NCI-H2196 treated with DMSO at 0.1 percent for 48 hours (cell line): ENCODE results near the gene PCGF1.

Source experiments
- DNase-seq: peaks from one replicate; lab custom pipeline; 2025; ENCODE audit not compliant: unreplicated experiment; lab: John Stamatoyannopoulos, UW

Gene PCGF1

DNA sequence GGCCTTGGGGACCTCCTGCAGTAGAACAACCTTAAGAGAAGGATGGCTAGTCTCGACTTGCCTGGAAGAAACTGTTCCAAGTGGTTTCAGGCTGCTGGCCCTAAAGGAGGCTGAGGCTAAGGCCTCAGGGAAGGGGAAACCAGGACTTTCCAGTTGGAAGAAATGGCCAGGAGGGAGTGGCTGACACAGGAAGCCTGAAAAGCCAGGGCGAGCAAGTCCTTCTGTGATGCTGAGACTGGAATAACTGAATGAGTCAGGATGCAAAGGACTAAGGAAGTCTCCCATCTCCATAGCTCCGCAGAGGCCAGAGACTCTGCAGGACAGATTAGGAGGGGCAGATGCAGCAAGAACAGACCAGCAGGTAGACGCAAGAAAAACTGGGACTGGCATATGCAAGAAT, 29.6 kb upstream of the PCGF1 start:
- DNase-seq = no peak

DNA sequence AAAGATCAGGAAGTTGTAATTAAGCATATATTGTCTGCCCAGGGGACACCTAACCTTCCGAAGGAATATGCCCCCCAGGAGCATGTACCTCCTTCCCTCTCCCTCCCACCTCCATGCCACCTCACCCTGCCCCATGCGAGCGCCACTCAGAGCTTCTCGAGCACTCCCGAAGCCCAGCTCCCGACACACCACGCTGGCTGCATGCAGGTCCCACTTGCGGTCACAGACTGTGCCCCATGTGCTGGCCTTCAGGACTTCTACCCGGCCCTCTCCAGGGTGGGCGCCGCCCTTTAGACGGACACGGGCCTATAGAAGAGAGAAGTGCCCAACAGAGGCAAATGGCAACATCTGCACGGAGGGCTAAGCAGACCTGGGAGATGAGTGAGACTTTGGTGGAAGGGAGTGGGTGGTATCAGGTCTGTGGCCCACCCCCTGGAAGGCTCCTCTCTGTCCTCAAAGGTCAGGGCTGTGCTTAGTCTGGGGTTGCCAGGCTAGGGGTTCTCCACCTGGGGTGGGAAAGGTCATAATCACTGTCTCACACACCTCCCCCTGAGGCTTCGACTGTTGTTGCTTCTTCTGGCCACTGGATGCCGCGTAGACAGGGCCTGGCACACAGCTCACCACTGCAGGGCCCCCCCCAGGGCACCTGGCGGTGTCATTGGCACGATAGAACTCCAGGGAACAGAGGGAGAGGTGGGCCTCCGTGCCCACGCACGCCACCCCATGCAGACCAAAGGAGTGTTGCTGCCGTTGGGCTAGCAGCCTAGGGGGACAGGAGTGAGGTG, 28.9 kb upstream of the PCGF1 start:
- no peak for DNase-seq

DNA sequence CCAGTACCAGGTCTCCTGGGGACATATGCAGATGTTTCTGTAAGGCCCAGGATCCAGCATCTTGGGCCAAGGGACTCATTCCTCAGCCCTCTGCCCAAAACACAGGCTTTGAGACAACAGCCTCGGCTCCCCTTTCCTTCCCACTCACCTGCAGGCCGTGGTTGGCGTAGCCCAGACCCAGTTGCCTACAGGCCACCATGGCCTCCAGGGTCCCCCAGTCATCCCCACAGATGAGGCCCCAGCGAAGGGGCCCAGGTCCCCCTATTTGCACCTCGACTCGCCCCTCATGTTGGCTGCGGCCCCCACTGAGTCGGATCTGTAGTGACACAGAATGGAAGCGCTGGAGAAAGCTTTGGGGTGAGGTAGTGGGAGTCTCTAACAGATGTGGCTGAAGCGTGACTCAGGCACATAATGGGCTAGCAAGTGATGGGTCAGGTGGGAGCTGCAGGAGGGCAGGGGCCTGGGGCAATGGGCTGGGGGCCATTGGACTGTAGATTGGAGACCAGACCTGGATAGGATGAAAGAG, 28.0 kb upstream of the PCGF1 start:
- DNase-seq = no peak

DNA sequence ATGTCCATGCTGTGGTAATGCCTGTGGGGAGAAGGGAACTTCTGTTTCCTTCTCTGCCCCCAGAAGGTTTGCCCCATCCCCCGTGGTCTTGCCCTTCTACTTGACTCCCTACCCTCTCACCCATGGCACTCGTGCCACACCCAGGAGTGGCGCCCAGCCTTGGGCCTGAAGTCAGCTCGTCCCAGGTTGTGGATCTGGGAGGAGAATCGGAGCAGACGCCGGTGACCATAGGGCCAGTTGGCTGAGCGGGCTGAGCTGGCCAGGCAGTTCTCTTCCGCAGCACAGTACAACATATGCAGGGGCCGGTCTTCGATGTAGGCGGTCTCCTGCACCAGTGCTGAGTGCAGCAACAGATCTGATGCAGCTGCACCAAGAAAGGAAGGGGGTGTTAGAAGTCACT, 26.9 kb upstream of the PCGF1 start:
- no peak for DNase-seq

DNA sequence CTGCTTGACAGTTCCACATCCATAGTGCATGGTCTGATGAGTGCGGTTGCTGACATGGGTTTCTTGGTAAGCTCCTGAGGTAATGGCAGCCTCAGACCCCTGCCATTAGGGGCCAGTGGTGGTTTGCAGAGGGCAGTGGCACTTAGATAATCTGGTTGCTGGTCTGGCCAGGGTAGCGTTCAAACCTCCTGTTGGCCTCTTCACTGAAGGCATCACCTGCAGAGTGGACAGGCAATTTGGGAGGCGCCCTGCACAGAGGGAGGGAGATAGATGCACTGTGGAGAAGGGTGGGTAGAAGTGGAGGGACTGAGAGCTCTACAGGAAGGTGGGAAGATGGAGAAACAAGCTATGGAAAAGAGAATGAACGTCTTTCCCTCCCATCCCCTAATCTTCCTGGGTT, 26.0 kb upstream of the PCGF1 start:
- DNase-seq = no peak

DNA sequence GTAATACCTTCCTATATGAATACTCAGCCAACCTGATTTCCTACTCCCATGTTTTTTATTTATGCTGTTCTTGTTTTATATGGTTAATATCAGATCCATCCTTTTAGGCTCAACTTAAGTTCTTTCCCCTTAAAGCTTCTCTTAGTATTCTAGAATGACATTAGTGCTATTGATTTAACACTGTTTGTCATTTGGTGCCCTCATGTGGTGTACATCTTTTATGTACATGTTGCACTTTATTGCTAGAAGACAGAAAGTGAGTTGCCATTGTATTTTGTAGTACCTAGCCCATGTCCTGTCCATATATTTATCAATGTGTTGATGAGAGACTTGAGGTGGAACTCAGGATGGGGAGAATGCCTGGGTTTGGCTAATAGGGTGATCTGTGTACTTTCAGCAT, 24.7 kb upstream of the PCGF1 start:
- no peak for DNase-seq

DNA sequence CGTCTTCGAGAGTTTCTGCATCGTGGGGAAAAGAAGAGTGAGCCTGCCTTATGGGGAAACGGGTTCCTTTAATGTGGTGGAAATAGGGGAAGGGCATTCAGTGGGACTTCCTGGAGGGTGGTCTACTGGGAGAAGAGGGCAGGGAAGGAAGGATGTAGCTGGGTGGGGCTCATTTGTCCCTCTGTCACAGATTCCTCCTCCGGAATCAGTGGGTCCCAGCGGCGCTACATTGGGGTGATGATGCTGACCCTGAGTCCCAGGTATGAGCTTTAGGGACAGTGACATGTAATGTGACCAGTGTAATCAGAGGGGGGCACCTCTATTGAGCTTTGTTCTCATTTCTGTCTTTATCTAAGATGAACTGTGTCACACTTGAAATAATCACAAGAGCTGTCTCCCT, 24.2 kb upstream of the PCGF1 start:
- DNase-seq = no peak

DNA sequence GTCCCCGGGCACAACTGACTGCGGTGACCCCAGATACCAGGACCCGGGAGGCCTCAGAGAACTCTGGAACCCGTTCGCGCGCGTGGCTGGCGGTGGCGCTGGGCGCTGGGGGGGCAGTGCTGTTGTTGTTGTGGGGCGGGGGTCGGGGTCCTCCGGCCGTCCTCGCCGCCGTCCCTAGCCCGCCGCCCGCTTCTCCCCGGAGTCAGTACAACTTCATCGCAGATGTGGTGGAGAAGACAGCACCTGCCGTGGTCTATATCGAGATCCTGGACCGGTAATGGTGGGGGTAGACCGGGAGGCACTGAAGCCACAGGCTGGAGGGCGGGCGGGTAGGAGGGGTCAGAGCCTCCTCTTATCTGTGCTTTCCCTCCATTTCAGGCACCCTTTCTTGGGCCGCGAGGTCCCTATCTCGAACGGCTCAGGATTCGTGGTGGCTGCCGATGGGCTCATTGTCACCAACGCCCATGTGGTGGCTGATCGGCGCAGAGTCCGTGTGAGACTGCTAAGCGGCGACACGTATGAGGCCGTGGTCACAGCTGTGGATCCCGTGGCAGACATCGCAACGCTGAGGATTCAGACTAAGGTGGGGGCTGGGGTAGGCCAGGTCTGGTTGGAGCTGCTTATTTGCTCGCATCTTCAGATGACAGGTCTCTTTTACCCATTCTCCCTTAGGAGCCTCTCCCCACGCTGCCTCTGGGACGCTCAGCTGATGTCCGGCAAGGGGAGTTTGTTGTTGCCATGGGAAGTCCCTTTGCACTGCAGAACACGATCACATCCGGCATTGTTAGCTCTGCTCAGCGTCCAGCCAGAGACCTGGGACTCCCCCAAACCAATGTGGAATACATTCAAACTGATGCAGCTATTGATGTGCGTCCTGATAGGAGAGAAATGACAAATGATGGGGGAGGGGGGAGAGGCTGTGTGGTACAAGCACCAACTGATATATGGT, 23.0 kb upstream of the PCGF1 start:
- no peak for DNase-seq

DNA sequence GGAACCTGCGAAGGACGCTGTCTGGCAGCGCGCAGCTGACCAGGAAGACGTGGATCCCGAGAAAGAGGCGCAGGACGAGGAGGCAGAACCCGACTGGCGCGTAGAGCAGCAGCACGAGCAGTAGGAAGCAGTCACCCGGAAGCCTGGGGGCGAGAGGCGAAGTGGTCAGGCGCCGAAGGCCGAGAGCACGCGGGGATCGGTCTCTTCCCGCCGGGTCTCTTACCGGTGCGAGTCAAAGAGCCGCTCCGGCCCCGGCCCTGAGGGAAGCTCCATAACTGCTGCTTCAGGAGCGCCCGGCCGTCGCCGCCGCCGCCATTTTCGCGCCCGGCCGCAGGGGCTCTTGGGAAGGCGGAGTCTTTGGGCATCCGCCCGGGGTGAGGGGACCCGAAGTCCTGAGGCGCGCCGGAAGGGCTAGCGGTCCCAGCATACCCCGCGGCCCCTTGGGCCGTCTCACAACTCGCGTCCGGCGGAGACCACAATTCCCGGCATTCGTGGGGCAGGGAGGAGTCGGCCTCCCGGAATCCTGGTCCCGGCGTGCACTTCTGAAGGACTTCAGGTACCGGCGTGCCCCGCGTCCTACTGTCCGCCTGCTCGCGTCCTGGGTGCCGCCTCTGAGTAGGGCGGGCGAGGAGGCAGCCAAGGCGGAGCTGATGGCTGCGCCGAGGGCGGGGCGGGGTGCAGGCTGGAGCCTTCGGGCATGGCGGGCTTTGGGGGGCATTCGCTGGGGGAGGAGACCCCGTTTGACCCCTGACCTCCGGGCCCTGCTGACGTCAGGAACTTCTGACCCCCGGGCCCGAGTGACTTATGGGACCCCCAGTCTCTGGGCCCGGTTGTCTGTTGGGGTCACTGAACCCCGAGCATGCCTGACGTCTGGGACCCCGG, 22.1 kb upstream of the PCGF1 start, which contains the start of the genes AUP1 and HTRA2:
AUP1 (minus strand) TSS at position 350 of the 882 bp plus-strand sequence; CDS start at position 273, 77 bp downstream.
HTRA2 (plus strand) TSS at position 577 of the 882 bp plus-strand sequence; CDS start at position 651, 74 bp downstream.
- peak; percentile 84 for DNase-seq

DNA sequence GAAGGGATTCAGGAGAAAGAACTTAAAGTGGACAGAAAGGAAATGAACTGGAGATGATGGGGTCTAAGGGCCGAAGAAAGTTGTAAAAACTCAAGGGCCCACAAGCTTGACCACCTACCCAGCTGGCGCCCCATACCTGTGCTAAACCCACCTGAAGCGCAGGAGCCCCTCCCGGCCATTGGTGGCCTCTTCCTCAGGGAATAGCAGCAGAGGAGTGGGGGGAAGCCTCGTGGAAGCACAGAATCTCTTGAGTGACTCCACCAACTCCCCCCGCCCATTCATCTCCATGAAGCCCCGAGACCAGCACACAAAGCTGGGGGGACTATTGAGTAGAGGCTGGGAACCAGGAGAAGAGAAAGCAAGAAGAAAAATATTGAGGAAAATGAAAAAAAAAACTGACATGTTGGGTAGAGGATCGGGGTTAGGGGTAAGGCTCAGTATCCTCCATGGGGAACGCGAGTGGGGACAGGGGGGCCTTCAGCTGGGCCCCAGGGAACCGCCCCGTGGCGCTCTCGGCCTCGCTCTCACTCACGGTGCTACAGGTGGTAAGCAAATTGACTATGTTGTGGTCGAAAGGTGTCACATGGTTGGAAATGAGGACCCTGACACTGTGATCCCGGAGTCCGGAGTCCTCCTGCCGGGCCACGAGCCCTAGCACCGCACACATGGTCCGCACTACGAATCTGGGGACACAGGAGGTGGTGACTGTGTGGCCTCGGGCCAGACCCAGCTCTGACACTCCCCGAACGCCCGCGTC, 21.3 kb upstream of the PCGF1 start:
- DNase-seq = no peak

DNA sequence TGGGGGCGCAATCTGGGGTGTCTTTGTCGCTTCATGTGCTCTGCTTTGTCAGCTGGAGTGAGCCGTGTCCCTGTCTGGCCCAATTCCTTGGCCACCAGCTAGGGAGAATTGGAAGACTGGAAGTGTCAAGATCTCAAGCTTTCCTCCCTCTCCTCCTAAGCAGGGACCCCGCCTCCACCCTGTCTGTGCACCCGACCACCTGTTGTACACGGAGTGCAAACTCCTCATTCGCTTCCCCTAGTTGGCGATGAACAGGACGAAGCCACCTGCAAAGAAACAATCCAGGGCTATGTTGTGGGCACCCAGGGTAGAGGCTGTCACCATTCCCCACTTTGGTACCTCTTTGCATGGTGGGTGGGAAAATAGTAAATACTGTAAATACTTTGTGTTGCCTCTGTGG, 20.2 kb upstream of the PCGF1 start:
- DNase-seq = no peak

DNA sequence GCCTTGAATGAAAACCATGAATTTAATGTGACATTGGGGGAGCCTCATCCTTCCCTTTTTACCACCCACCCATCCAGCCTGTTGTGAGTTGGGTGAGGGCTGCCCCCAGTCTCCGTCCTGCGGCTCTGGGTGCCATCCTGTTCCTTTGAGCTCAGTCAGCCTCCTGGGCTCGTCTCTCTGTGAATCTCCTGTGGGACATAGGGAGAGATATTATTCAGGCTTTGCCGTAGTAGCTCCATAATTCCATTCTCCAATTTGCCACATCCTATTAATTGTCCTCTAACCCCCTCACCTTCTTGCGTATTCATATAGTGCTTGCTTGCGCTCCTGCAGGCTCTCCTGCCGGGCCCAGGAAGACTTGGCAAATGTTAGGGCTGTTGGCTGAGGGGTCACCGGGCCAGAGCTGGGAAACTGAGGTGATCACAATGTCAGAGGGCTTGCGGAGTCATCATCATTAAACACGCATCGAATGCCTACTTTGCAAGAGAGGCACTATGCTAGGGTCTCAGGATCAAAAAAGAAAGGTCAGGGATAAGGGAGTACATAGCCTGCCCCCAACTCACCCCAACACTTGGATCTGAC, 19.2 kb upstream of the PCGF1 start:
- no peak for DNase-seq

DNA sequence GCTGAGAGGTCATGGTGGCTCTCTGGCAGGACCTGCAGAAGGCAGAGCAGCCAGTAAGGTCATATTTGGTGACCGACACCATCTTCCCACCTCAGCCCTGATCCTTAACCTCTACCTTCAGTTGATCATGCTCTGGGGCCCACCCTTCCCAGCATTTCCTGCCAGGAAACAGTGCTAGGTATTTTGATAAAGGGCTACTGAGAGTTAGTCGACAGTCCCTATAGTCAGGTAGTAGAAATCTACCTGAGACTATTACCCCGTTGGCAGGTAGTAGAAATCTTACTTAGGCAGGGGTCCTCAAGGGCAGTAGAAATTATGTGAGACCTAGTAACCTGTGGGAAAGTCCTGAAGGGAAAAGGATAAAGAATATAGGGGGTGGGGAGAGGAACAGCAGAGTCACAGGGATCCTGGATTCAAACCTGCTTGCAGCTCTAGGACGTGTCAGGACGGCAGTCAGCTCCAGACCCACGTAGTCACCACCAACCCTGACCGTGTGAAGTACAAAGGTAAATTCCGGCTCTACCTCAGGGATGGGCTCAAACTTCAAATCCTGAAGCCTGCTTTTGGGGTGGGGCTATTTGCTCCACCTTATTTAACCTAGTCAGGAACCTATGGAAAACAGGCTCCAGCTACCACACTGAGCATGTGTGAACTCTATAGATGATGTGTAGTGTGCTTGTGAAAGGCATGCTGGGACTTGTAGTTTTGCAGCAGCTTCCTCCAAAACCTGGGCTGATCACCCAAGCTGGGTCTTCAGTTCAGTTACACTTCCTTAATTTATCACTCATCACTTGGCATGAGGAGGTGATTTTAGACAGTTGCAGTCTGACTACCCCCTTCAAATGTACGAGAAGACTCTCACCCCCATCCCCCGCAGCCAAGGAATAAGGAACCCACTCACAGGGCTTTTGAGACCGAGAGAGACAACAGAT, 18.5 kb upstream of the PCGF1 start, which contains the start of gene DQX1:
DQX1 (minus strand) TSS at position 515 of the 932 bp plus-strand sequence; CDS start at position 13, 502 bp downstream.
- no peak for DNase-seq

DNA sequence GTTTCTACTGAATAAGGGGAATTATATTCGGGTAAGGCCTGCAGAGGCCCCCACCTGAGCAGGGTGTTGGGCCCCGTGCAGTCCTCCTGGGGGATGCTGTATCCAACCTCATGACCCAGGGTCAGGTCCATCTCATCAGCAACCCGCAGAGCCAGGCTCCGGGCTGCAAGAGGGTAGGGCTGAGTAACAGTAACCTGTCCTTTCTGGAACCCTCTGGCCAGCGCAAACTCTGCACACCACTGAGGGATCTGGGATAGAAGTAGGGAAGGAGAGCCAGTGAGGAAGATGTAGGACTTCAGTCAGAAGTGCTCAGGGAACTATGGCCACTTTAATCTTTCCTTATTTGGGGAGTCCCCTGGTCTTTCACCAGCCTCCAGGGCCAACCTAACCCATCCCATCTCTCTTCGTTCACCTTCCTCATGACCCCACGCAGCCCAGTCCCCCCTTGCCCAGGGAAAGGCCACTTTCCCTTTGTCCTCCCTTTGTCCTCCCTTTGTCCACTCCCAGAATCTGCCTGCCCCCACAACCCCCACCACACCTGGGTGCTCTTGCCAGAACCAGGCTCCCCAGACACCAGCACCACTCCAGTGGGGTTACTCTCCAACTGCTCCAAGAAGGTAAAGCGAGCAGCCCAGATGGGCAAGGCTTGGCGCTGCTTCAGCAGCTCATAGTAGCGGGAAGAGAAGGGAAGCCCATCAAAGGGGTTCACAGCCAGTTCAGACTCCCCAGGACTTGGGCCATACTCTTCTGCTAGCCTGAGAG, 17.6 kb upstream of the PCGF1 start:
- no peak for DNase-seq

DNA sequence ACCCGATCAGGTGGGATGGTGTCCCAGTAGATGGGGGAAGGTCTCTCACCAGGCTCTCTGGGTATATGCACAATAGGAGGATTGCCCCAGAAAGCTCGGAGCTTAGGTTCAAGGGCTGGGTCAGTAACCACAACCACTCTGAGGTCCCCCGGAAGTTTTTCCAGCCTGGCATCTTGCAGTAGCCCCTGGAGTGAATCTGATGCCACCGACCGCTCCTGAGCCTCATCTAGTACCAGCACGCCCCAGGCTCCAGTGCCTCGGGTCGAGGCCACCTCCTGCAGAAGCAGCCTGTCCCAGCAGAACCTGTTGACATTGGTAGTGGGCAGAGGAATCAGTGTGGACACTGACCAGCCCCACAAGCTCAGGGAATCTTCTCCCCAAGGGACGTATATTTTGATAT, 16.5 kb upstream of the PCGF1 start:
- DNase-seq = no peak

DNA sequence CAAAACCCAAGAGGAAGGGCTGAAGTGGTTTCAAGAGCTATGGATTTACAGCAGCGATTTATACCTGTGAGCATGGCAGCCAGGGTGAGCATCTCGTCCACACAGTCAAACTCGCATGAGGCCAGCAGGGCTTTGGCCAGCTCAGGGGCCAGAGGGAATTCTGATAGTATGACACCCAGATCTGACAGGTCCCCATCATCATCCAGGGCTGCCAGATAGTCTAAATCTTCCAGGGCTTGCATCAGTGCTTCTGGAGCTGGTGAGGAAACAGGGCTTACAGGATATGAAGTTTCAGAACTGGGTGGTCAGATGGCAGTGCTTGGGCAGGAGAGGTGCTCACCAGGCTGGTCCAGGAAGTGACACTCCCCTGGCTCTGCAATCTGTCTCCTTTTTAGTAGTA, 15.0 kb upstream of the PCGF1 start:
- DNase-seq = no peak

DNA sequence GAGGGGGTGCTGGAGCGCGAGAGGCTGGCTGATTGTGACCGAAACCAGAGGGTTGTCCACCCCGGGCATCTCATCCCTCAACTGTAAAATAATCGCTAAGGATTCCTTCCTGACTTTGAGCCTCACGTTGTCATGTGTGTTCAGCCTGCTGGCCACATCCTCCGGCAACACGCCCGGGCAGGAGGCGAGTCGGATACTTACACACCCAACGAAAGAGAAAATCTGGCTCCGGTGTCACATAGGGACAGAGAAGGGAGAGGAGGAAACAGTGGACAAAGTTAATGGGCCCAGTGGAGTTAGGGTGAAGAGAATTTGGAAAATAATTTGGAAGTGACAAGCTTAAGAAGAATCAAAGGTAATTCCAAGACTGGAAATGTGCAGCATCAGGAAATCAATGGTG, 9.2 kb upstream of the PCGF1 start:
- no peak for DNase-seq
